GM19351 (cell line): ENCODE data around the gene WNT7B.
"Not testable (repeated sequence)": the region's sequence is repeated elsewhere in the genome, so short reads cannot be mapped to it uniquely, and the experiment has no call there.

ENCODE experiments used
- ATAC-seq: cut with Tn5 transposase; IDR thresholded peaks from one replicate; pipeline ENCODE4 v1.9.1; 2021; ENCODE audit warnings: mild to moderate bottlenecking, moderate library complexity; ENCODE audit not compliant: unreplicated experiment

Gene WNT7B

DNA sequence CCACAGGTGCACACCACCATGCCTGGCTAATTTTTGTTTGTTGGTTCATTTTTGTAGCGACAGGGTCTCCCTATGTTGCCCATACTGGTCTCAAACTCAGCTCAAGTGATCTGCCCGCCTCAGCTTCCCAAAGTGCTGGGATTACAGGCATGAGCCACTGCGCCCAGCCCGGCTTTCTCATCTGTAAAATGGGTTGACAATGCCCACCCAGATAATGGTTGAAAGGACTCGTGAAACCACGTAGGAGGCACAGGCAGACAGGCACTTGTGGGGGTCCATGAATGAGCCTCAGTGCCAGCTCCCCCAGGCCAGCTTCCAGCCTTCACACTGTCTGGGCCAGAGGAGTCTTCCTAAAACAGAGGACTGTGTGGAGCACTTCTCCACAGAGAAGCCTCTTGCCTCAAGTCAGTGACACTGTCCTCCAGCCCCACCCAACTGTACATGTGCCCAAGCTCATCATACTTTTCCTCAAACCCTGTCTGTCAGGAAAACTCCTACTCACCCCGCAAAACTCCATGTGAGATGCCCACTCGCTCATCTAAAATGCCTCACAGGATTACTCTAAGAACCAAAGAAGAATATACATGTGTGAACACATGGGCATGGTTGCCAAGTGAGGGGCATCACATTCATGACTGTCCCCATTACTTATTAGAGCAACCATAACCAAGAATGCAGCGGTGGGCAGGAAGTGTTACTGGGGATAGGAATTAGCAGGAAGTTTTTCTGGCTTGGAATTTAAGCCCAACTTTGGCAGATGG lies 32.1 kb upstream of the WNT7B start:
- no peak for ATAC-seq

DNA sequence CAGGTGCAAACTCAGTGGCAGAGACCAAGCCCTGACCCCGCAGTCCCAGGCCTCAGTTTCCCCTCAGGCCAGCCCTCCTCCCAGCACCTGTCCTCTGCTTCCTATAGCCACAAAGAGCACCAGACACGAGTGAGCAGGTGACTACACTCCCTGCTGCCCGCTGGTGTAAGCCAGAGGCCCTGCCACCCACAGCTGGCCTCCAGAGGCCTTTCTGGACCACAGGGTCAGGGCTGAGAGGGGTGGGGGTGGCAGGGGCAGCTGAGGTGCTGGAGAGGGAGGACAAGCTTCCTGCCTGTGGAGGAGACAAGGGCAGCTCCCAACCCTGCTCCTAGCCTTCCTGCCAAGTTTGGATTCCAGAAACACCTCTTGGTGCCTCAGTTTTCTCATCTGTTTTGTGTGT lies 31.3 kb upstream of the WNT7B start:
- ATAC-seq: no peak

DNA sequence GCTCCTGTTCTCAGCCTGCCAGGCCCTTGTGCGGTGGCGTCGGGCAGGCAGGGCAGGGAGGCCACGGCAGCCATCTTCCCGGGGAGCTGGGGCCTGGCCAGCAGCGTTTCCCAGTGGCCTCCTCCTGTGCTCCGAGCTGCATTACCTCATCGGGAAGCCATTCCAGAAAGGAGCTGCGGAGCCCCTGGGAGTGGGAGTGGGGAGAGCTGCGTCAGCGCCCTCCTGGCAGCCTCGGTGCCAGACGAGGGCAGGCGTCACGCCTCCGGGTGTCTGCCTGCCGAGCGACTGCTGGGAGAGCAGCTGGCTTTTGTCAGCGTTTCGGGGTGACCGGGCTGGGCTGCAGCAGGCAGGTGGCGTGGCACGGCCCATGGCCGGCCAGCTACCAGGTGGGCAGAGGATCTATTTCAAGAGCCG lies 30.9 kb upstream of the WNT7B start:
- no peak for ATAC-seq

DNA sequence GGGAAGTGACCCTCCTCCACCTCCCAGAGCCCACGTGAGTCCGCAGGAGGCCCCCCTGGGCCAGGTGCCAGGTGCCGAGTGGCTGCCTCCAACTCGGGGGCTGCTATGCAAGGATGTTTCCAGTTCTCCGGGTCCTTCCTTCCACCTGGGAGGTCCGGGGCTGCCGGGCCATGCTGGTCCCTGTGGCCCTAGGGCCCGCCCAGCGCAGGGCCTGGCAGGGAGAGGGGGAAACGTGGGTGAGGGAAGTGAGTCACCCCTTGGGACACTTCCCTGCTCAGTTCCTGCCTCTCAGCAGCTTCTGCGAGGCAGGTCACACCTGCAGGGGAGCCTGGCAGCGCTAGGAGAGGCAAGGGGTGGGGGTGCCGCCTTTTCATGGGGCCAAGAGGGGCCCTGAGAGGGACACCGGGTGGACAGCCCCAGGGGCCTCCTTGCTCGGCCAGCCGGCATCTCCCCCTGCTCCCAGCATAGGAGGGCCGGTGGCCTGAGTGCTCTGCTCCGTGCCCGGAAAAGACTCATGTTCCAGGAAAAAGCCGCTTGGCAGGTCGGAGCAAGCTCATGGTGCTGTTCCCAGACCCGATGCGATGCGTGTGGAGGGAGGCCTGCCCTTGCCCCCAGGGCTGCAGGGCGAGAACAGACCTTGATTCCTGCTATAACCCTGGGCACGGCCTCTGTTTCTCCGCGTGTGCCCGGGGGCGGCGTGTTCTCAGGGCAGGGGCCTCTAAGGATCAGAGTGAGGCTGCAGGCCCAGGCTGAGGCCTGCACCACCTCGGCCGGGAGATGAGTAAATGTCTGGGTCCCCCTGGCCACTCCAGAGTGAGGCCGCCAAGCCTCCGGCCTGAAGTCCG lies 30.3 kb upstream of the WNT7B start:
- no peak for ATAC-seq

DNA sequence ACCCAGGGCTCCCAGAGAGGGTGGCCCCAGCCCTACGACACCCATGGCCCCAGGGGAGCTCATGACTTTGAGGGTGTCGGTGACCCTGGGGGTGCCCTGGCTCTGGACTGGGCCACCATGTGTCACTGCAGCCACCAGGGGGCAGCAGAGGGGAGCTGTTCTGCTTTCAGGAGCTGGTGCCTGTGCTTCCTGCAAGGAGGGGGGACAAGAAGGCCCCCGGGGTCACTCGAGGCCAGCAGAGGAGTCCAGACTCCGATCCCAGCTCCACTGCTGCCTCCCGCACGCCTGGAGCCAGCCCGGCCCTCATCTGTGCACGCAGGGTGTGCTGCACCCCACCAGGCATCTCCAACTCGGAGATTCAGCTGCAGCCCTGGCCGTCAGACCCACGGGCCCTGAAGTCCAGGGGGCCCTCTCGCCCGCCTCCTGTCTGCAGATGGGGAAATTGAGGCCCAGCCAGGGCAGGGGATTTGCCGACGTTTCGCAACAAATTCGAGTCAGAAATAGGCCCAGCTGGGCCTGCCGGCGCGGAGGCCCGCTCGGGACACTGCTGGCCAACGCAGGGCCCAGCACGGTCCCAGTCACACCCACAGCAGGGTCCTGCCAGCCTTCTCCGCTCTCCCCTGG lies 29.5 kb upstream of the WNT7B start:
- ATAC-seq: no peak

DNA sequence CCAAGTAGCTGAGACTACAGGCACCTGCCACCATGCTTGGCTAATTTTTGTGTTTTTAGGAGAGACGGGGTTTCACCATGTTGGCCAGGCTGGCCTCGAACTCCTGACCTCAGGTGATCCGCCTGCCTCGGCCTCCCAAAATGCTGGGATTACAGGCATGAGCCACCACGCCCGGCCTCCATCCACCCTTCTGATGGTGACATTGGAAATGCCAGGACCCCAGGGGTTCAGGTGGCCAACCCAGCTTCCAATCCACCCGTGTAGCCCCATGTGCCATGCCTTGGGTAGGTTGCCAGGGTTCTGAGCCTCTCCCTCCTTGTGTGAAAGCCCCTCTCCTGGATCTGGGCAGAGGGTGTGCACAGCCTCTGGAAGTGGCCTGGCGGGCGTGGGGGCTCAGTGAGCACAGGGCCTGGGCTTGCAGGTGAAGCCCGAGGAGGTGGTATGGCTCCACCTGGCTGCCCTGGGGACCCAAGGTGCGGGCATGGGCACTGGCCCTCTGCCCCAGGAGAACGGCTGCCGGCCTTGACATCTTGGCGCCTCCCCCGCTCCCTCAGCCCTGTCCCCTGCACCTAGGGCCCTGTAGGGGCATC lies 28.2 kb upstream of the WNT7B start:
- ATAC-seq: not testable (repeated sequence)

DNA sequence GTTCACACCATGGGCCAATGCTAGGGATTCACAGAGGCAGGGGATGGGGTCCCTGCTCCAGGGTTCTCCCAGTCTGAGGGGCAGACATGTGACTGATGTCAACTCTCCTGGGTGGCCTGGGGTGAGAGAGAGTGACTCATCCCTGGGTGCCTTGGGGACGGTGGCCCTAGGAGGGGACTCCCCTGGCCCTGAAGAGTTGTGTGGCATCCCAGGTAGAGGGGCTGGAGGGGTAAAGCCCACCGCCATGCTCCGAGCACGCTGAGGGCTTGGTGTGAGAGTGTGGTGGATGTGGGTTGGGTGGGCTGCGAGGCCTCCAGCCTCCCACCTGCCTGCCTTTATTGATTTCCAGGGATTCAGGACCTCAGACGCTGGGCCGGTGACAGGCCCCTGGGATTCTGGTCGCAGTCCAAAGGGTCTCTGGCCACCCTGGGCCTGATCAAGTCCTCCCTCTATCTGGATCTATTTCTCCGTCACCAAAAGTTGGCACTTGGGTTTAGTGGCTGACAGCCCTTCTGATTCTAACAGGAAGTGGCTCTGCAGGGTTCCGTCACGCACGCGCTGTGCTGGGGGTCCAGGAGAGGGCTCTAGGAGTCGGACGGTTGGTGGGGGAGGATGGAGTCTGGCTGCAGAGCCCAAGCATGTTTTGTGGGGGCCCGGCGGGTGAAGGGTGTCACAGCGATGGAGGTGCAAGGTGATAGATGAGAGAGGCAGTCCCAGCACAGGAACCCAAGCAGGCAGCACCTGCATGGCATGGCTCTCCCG lies 27.3 kb upstream of the WNT7B start:
- ATAC-seq: no peak

DNA sequence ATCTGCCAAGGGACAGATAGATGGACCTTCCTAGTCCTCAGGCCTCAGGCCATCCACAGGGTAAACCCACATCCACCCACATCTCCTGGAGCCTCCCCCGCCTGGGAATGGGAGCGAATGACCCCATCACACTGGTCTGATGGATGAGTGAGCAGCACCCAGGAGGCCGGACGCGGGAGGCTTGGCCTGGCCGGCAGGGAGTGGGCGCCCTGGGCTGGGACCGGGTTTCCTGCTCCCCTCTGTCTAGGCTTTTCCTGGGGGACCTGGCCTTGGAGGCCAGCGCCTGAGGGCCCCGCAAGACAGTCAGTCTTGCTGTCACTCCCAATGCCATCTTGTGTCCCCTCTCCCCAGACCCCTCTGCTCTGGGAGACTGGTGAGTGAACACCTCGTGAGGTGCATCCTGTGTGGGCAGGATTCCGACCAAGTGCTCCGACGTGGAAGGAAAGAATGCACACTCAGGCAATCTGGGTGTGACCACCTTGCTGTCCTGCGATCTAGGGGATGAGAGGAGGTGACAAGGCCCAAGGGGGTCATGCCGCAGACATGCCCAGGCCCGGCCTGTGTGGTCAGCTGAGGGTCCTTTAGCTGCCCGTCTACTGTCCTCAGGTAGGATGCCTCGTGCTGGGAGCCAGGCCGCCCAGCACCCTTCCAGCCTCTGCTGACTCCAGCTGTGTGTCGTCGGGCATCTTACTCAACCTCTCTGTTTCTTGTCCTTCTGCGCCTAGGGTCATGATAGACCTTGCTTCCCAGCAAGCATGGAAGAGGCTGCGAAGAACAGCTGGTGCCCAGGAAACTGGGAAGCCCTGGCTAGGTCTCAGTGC lies 26.5 kb upstream of the WNT7B start:
- no peak for ATAC-seq

DNA sequence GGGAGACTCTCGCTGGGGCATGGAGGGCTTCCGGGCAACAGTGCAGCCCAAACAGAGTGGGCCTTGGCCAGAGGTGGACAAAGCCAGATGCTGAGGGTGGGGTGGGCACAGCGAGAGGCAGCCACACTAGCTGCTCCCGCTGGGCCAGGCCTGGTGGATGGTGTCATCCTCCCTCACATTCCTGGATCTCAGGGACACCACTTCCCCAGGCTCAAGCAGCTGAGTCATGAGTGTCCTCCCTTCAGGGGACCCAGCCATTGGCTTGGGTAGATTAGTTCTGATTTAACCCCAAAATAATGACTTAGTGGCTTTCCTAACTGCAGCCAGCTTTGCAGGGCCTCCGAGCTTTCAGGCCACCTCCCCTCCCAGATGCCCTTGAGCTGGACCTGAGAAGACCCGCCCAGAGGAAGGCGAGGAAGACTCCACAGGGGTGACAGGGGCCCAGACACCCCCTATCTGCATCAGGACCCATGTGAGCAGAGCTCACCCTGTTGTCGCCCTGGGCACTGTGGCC lies 25.9 kb upstream of the WNT7B start:
- no peak for ATAC-seq

DNA sequence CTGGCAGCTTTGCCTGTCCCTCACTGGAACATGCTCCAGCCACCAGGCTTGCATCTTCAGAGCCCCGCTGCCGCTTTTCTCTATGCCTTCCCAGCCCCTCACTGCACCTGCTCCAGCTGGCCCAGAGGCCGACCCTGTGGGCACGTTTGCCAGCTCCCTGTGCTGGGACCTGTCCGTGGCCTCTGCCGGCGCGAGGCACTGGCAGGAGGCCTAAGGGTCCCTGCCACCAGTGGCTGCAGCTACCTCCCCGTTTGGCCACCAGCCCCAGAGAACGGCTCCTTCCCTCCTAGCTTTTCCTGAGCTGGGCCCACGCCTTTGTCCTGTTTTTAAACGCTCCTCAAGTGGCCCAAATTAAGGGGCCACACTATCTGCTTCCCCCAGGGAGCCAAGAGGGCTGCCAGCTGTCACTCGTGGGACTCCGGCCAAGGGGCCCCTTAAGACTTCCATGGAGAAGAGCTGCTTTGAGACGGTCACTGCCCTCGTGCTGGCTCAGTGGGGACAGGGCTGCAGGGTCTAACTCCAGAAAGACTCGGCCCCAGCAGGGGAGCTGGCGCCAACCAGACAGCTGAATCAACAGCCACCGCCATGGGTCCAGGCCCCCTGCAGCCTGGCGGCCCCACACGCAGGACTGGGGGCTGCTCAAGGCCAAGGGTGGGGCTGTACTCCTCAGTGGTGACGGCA lies 24.6 kb upstream of the WNT7B start:
- no peak for ATAC-seq

DNA sequence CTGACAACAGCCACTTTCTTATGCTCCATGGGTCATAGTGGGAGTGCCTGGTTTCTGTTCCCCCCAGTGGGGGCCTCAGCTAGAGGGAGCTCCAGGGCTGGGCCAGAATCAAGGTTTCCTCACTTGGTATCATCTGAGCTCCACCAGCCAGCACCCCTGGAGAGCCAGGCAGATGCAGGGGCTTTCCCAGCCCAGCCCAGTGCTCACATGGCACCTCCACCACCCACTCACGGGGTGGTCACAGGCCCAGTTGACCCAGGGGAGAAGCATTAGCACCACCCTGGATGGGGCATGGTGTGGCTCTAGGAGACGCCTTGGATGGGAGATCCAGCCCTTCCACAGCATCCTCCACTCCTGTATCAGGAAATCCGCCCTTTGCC lies 24.1 kb upstream of the WNT7B start:
- no peak for ATAC-seq

DNA sequence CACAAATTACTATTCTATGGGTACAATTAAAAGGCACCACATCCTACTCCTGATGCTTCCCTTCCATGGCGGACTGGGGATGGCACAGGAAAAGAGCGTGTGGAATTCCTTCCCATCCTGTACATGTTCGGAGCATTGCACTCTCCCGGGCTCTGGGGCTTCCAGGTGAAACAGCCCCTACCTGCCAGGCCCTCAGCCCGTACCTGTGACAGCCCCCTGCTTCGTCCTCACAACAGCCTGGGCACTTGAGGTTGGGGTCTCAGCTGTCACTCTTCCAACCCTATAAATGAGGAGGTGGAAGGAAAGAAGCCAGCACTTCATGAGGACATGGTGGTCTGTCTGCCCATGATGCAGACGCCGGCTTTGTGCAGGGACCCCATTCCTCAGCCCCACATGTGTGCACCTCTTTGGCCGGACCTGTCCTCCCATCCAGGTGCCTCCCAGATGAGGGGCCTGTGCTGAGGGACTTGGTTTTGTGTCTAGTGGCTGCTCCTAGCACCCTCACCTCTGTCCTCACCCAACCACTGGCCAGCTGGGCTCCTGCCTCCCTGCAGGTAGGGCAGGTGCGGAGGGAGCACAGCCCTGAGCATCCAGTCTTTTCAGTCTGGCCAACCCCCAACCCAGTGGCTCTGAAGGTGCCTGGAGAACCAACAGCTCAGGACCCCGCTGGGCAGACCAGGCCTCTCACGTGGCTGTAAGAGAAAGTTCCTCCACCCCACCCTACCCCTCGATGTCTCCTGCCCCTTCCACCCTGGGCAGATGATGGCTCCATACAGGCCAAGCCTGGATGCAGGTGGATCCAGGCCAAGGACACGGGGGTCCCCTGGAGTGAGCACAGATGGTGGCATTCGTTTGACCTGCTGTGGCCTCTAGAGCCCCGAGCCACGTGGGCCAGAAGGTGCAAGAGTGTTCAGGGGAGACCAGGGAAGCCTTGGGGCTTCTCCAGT lies 23.4 kb upstream of the WNT7B start:
- ATAC-seq: no peak

DNA sequence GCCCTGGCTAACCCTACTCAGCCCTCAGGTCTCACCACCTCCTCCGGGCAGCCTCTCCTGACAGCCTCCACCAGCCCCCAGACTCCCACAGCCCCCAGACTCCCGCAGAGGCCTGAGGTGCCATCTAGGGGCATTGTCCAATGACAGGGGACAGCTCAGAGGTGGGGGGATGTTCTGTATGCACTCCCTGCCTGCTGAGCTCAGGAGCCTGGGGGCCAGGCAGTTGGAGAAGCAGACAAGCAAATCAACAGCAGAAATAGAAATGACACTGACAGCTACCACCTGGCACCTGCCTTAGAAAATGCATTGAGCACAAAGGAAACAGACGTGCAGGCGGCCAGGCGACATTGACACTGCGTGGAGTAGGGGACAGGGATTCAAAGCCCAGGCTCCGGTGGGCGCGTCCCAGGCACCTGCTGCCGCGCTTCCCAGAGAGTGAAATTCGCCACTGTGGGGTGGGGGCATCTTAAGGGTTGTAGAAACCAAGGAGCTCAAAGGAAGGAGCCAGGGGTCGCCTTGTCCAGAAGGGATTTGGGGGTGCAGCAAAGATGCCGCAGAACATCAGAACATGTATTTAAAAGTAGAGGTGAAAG lies 22.5 kb upstream of the WNT7B start:
- ATAC-seq: no peak

DNA sequence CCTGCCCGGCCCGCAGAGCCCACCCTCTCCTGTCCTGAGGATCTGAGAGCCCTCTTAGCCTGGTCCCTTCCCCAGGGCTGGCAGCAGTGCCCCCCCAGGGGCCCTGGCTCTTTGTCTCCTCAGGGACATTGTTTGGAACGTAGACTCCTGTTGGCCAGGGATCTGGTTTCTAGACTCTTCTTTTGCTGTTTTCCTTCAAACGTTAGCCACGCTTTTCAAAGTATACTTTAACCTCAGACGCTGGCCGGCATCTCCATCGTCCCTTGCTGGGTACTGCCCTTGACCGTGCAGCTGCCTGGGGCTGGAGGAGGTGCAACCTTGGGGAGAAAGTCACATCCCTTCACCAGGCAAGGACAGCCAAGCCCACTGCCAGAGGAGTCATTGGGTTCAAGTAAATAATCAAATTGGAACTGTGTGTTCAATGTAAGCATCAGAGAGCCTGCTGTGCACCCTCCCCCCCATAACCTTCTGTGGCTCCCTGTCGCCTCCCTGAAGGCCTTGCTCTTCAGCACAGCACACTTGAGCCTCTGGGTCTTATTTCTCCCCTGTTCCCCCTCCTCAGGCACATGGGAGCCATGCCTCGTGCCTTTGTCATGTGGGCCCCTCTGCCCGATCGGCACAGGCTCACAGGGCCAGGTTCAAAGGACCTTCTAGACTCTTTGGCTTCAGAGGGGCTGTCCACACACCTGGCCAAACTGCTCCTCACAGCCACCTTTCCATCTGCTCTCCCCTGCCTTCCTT lies 21.8 kb upstream of the WNT7B start:
- no peak for ATAC-seq

DNA sequence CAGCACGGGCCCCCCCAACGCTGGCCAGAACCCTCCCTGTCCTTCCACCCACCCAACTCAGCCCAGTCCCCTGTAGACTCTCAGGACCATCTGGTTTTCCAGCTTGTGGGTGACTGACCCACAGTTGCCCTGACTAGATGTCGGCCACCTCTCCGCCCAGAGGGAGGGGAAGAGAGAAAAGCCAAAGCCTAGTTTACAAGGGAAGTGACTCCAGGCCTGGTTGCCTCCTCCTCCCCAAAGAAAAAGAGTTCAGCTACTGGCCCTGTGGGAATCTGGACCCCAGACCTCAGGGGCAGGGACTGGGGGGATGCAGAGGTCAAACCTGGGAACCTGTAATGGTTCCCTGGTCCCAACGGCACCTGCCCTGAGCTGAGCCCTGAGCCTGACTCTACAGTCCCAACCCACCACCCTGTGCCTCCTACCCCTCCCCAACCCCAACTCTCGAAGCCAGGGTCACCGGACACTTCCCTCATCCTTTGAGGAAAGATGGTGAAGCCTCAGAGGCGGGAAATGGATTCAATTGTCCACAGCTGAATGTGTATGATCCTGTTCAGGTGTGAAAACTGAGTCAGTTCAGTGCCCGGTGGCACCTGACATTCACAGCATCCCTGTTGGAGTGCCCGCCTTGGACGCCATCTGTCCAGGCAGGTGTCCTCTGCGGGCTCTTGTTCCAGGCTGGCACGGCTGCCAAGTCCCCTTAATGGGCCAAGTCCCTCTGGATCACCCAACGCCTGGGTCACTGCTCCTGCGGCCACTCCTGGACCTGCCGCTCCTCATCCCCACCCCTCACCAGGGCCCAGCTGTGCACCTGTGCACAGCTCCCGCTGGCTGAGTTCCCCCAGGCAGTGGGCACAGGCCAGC lies 21.0 kb upstream of the WNT7B start:
- ATAC-seq: no peak
